Measurements from ENCODE around the gene DMBX1. TPM values are rescaled to one million over a fixed set of nuclear protein-coding genes. Genes with fewer than 3 reads are reported as not detected.

Gene DMBX1
- total RNA-seq, 1 experiment from 2014 or later = not detected

GRCh38 chr1:46526013-46526690 lies 36.5 kb downstream of the DMBX1 start:
- no peak for DNase-seq
- Histone ChIP-seq H3K27me3 (no peaks in the 10 kb centered on the region), H3K9me3 (no peaks in the 10 kb centered on the region), H3K36me3 (no peaks in the 10 kb centered on the region), H3K4me3 (no peak overlapping the region)

- H3K36me3 ChIP-seq = no peaks in the 10 kb centered on the region
- H3K4me3 ChIP-seq = no peak overlapping the region
- no peaks in the 10 kb centered on the region for H3K9me3 ChIP-seq
- no peaks in the 10 kb centered on the region for H3K27me3 ChIP-seq
- no peak for DNase-seq
Observed at GRCh38 chr1:46526691-46527291, 37.2 kb downstream of the DMBX1 start.

- no peak overlapping the region for H3K4me3 ChIP-seq
- H3K36me3 ChIP-seq = no peaks in the 10 kb centered on the region
- peak; percentile 70 for DNase-seq
- no peaks in the 10 kb centered on the region for H3K27me3 ChIP-seq
- no peaks in the 10 kb centered on the region for H3K9me3 ChIP-seq
Observed at GRCh38 chr1:46527474-46528296, 38.0 kb downstream of the DMBX1 start.

- H3K9me3 ChIP-seq = no peaks in the 10 kb centered on the region
- no peaks in the 10 kb centered on the region for H3K36me3 ChIP-seq
- no peaks in the 10 kb centered on the region for H3K27me3 ChIP-seq
- H3K4me3 ChIP-seq = no peak overlapping the region
- no peak for DNase-seq
Observed at GRCh38 chr1:46528297-46528955, 38.8 kb downstream of the DMBX1 start.

GRCh38 chr1:46529031-46529630 lies 39.5 kb downstream of the DMBX1 start:
- Histone ChIP-seq H3K36me3 (no peaks in the 10 kb centered on the region), H3K27me3 (no peaks in the 10 kb centered on the region), H3K4me3 (no peak overlapping the region), H3K9me3 (no peaks in the 10 kb centered on the region)
- DNase-seq = no peak

GRCh38 chr1:46530311-46530710 lies 40.7 kb downstream of the DMBX1 start:
- DNase-seq = no peak
- H3K27me3 ChIP-seq = no peaks in the 10 kb centered on the region
- no peak overlapping the region for H3K4me3 ChIP-seq
- no peaks in the 10 kb centered on the region for H3K9me3 ChIP-seq
- H3K36me3 ChIP-seq = no peaks in the 10 kb centered on the region

- Histone ChIP-seq H3K9me3 (no peaks in the 10 kb centered on the region), H3K4me3 (no peak overlapping the region), H3K36me3 (no peaks in the 10 kb centered on the region), H3K27me3 (no peaks in the 10 kb centered on the region)
- no peak for DNase-seq
Observed at GRCh38 chr1:46530791-46531409, 41.3 kb downstream of the DMBX1 start.

- H3K36me3 ChIP-seq = no peaks in the 10 kb centered on the region
- H3K4me3 ChIP-seq = no peak overlapping the region
- no peak for DNase-seq
- H3K27me3 ChIP-seq = no peaks in the 10 kb centered on the region
- no peaks in the 10 kb centered on the region for H3K9me3 ChIP-seq
Observed at GRCh38 chr1:46532095-46532494, 42.5 kb downstream of the DMBX1 start.

- Histone ChIP-seq H3K27me3 (no peaks in the 10 kb centered on the region), H3K4me3 (no peak overlapping the region)
- DNase-seq = peak; percentile 45
Observed at GRCh38 chr1:46532498-46533178, 43.0 kb downstream of the DMBX1 start.

GRCh38 chr1:46533179-46533864 lies 43.7 kb downstream of the DMBX1 start:
- no peaks in the 10 kb centered on the region for H3K27me3 ChIP-seq
- DNase-seq = peak; percentile 20

More at GRCh38 chr1:46532498-46533178, 43.0 kb downstream of the DMBX1 start:
- no peaks in the 10 kb centered on the region for H3K9me3 ChIP-seq
- H3K36me3 ChIP-seq = no peaks in the 10 kb centered on the region

GRCh38 chr1:46535063-46535462 lies 45.4 kb downstream of the DMBX1 start:
- Histone ChIP-seq H3K27me3 (no peaks in the 10 kb centered on the region), H3K9me3 (no peaks in the 10 kb centered on the region), H3K4me3 (no peak overlapping the region), H3K36me3 (no peaks in the 10 kb centered on the region)
- DNase-seq = no peak

More at GRCh38 chr1:46533179-46533864, 43.7 kb downstream of the DMBX1 start:
- no peaks in the 10 kb centered on the region for H3K36me3 ChIP-seq
- no peak overlapping the region for H3K4me3 ChIP-seq
- no peaks in the 10 kb centered on the region for H3K9me3 ChIP-seq

GRCh38 chr1:46536527-46536926 lies 46.9 kb downstream of the DMBX1 start:
- no peaks in the 10 kb centered on the region for H3K9me3 ChIP-seq
- H3K36me3 ChIP-seq = no peaks in the 10 kb centered on the region
- DNase-seq = no peak
- no peak overlapping the region for H3K4me3 ChIP-seq
- no peaks in the 10 kb centered on the region for H3K27me3 ChIP-seq

GRCh38 chr1:46537651-46538050 lies 48.0 kb downstream of the DMBX1 start:
- Histone ChIP-seq H3K27me3 (no peaks in the 10 kb centered on the region), H3K36me3 (no peaks in the 10 kb centered on the region), H3K4me3 (no peak overlapping the region), H3K9me3 (no peaks in the 10 kb centered on the region)
- no peak for DNase-seq

GRCh38 chr1:46538147-46538546 lies 48.5 kb downstream of the DMBX1 start:
- Histone ChIP-seq H3K9me3 (no peaks in the 10 kb centered on the region), H3K27me3 (no peaks in the 10 kb centered on the region), H3K4me3 (no peak overlapping the region), H3K36me3 (no peaks in the 10 kb centered on the region)
- DNase-seq = no peak

Measured in MG63 (cell line).